IPS DF 4.7 (cell line): ENCODE results near the gene RPUSD2.

Source experiments
- DNase-seq: peaks from one replicate; pipeline ENCODE4 v3.0.0-alpha.2; 2013; ENCODE audit warnings: low spot score; ENCODE audit errors: extremely low read depth

Gene RPUSD2

DNA sequence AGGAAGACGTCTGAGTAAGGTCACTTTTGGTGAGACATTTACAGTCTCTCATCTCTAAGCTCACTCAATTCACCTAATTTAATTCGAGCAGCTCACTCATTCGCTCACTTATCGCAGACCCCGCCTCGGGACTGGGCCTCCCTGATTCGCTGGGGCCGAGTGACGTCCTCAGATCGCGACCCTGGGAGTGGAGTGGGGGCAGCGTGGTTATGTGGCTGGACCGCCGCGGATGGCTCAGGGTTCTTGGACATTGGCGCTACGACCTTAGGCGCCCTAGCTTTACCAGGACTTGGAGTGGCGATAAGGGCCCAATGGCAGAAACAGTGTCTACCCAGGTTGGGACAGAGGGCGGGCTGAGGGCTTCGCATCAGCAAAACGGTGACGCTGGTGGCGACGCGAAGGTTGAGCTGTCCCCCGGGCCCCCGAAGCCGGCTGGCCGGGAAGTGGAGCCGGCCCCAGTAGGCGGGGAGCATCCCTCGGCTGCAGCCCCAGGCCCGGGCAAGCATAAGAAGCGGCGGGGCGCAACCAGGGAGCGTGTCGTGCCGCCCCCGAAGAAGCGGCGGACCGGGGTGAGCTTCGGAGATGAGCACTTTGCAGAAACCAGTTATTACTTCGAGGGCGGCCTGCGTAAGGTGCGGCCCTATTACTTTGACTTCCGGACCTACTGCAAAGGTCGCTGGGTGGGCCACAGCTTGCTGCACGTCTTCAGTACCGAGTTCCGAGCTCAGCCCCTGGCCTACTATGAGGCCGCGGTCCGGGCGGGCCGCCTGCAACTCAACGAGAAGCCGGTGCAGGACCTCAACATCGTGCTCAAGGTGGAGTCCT, at the start of gene RPUSD2:
Gene RPUSD2, plus strand, starts transcription at position 171 of the 825 bp plus-strand sequence. Its CDS starts 39 bp downstream, at position 210.
- DNase-seq: no peak

DNA sequence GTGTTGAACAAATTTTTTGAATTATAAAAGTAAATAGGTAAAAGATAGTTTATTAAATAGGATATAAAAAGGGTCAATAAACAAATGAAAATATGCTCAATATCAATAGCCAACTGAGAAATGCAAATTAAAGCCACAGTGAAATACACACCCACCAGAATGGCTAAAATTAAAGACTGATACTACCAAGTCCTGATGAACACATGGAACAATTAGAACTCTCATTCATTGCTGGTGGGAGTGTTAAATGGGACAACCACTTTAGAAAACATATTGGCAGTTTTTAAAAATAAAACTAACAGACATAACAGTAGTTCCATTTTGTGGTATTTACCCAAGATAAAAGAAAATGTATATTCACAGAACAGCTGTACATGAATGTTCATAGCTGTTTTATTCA, 45.5 kb upstream of the RPUSD2 start:
- DNase-seq: no peak

GRCh38 chr15:40525855-40526254, 43.2 kb upstream of the RPUSD2 start:
- no peak for DNase-seq

DNA sequence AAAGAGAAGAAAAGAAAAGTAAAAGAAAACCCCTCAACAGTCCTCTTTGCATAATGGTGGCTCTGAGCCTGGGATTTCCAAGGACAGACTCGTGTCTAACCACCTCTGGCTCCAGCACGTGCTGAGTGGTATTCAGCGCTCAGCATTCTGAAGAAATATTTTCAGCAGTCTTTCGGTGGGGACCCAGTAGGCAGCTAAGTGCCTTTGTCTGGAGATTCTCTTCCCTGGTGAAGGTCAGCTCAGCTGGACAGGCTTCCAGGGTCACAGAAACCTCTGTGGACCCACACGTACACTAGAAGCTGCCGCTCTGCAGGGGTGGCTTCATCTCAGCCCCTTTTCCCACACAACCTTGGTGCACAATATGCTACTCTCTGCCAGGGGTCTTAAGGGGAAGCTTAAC, 40.3 kb upstream of the RPUSD2 start:
- no peak for DNase-seq

DNA sequence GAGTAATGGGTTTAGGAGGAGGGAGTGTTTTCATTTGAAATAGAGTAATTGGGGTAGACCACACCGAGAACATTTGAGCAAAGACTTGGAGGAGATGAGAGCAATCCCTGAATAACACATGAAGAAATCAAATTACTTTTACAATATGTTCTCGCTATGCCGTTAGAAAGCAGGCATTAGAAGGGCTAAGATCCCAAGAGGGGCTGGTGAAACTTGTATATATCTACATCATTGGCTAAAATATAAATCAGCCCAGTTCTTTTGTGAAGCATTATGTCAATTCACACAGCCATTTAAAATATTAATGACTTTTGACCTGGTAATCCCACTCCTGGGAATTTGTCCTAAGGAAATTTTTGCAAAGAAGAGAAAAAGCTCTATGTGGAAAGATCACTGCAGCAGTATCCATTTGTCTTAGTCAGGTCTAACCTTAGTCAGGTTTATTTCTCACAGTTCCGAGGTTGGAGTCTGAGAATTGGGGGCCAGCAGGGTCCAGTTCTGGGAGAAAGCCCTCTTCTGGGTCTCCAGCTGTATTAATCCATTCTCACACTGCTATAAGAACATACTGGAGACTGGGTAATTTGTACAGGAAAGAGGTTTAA, 35.2 kb upstream of the RPUSD2 start:
- DNase-seq: no peak

- no peak for DNase-seq
Measured at GRCh38 chr15:40534371-40534770, 34.7 kb upstream of the RPUSD2 start.

DNA sequence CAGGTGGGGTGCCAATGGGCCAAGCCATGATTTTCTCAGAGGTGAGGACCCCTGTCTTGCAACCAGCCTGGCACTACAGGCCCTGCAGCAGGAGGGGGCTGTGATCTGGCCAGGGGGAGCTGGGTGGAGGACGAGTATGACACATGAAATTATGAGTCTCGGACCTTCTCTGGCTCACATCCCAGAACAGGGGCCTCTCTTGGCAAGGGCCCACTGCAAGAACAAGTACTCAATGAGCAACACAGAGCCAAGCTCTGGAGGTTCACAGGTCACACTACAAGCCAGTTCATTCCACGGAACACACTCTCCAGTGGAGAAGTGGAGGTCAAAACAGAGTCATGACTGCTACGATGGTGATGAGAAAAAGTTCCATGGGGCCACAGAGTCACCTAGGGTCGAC, 32.6 kb upstream of the RPUSD2 start:
- DNase-seq: no peak

GRCh38 chr15:40538976-40539375, 30.1 kb upstream of the RPUSD2 start:
- no peak for DNase-seq

DNA sequence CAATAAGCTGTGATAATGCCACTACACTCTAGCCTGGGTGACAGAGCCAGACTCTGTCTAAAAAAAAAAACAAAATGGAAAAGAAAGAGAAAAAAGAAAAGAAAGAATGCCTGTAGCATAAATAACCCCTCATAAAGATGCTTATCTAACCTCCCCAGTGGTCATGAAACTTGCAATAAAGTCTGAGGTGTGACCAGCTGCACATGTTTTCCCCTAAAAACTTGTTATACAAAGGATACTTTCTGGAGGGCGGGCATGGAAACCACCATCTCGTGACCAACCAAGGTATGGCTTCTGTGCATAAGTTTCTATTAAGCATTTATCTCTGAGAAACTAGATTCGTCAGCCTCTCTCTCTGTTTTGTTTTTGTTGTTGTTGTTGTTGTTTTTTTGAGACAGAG, 26.0 kb upstream of the RPUSD2 start:
- no peak for DNase-seq

- no peak for DNase-seq
Measured at GRCh38 chr15:40543631-40544294, 25.3 kb upstream of the RPUSD2 start.

DNA sequence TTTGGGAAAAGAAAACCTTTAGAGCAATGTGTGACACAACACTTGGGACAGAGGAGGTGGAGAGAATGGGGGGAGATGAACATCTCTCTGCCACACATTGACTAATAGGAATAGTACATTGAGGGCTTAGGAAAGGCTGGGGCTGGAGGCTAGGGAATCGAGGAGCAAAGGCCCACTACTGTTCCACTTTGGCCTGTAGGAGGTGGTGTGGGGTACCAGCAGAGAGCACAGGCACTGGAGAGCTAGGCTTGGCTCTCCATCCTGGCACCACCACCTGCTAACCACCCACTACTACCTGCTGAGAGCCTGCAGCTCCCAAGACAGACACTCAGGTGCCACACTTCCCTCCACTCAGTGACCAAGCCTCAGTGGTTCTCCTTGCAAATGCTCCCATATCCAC, 23.6 kb upstream of the RPUSD2 start:
- DNase-seq: no peak

- DNase-seq: no peak
Measured at GRCh38 chr15:40548610-40549009, 20.5 kb upstream of the RPUSD2 start.

- no peak for DNase-seq
Measured at GRCh38 chr15:40549894-40550293, 19.2 kb upstream of the RPUSD2 start.

DNA sequence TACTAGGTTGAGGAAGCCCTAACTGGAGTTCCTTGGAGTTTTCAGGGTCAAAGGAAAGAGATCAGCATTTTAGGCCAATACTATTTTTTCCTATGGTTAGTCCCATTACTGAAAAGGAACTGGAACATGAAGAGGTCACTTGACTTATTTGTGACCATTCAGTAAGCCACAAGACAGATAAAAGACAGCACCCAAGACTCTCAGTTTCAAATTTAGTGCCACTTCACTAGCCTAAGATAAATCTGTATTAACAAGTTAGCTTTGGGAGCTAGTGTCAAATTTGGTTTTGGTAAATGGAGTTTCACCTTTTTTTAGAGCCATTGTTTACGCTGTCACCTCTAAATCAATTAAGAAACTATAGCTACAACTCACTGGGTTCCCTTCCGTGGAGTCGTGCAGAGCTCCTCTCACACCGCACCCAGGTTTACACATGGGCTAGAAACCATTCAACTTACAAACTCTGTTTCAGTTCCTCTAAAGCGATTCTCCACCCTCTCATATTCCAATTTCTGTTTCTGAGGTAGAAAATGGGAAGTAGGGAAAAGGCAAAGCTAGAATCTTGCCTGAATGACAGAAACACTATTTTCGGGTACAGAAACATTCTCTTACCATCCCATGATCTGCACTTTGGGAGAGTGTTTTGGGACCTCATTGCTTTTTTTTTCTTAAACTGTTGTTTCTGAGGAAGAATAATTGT, 18.6 kb upstream of the RPUSD2 start:
- no peak for DNase-seq

GRCh38 chr15:40554161-40554525, 15.0 kb upstream of the RPUSD2 start:
- DNase-seq: no peak

DNA sequence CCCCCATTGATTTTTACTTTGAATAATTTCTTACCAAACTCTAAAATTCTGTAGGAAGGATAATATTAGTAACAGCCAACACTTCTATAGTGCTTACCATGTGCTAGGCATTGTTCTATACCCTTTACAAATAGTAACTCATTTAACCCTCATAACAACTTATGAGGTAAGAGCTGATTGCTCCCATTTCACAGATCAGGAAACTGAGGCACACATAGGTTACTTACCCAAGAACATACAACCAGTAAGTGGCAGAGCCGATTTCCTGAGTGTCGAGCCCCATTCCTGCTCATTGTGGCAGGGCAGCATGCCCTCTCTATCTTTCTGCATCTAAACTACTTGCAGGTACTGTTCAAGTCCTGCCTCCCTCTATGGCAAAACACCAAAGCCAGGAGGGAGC, 13.2 kb upstream of the RPUSD2 start:
- no peak for DNase-seq

GRCh38 chr15:40558952-40559742, 10.0 kb upstream of the RPUSD2 start:
- DNase-seq: no peak

- DNase-seq: no peak
Measured at GRCh38 chr15:40562691-40563090, 6.4 kb upstream of the RPUSD2 start.

- no peak for DNase-seq
Measured at GRCh38 chr15:40563426-40563825, 5.7 kb upstream of the RPUSD2 start.

DNA sequence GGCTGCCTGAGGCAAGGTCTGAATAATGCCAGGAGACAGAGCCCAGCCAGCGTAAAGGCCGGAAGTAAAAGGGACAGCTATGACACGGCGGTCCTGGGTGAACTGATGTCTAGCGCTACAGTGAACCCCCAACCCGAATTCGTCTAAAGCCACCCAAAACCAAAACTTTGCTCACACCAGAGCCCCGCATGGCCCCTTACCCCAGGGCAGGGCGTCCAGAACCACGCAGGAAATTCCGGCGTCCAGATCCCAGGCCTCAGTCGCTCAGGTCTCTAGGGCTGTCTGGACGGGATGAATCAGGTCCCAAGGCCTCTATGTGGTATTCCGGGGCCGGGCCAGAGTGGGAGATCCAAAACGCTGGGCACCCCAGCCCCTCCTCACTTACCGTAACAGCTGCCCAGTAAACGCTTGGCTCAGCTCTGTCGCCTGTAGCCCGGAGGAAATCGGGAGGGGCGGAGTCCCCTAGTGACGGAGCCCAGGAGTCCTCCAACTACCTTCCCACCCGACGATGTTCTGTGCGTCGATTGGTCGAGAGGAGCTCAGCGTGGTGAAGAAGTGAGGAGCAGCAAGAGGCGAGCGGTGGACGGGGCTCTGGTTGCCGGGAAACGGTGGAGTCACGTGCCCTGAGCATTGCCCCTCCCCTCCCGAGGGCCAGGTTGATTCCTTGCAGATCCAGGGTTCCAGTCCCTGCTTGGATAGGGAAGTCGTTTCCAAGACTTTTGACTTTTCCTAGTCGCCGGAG, 4.3 kb upstream of the RPUSD2 start, which contains the start of gene CCDC32:
Gene CCDC32, minus strand, starts transcription at position 452 of the 742 bp plus-strand sequence. CDS start 2,027 bp downstream, outside the sequence.
- peak; percentile 95 for DNase-seq
